AG09309 (cell line): ENCODE data around the gene CARMIL3.
"Not testable (repeated sequence)": the region's sequence is repeated elsewhere in the genome, so short reads cannot be mapped to it uniquely, and the experiment has no call there.

ENCODE experiments used
- DNase-seq: peaks from one replicate; pipeline ENCODE4 v3.0.0-alpha.2; 2010; ENCODE audit warnings: low read depth
- H3K4me3 ChIP-seq: 2 replicates; pipeline ENCODE4 v1.5.1; 2011; ENCODE audit warnings: mild to moderate bottlenecking, low read depth, low read length, moderate library complexity; ENCODE audit not compliant: control insufficient read depth
- TF ChIP-seq, protein P1 (sequence below): IDR thresholded peaks from 2 replicates; pipeline ENCODE4 v1.5.1; 2011; ENCODE audit warnings: mild to moderate bottlenecking, low read depth, low read length, inconsistent platforms; ENCODE audit not compliant: insufficient read depth, control insufficient read depth; ENCODE audit errors: missing control alignments

Gene CARMIL3, protein sequence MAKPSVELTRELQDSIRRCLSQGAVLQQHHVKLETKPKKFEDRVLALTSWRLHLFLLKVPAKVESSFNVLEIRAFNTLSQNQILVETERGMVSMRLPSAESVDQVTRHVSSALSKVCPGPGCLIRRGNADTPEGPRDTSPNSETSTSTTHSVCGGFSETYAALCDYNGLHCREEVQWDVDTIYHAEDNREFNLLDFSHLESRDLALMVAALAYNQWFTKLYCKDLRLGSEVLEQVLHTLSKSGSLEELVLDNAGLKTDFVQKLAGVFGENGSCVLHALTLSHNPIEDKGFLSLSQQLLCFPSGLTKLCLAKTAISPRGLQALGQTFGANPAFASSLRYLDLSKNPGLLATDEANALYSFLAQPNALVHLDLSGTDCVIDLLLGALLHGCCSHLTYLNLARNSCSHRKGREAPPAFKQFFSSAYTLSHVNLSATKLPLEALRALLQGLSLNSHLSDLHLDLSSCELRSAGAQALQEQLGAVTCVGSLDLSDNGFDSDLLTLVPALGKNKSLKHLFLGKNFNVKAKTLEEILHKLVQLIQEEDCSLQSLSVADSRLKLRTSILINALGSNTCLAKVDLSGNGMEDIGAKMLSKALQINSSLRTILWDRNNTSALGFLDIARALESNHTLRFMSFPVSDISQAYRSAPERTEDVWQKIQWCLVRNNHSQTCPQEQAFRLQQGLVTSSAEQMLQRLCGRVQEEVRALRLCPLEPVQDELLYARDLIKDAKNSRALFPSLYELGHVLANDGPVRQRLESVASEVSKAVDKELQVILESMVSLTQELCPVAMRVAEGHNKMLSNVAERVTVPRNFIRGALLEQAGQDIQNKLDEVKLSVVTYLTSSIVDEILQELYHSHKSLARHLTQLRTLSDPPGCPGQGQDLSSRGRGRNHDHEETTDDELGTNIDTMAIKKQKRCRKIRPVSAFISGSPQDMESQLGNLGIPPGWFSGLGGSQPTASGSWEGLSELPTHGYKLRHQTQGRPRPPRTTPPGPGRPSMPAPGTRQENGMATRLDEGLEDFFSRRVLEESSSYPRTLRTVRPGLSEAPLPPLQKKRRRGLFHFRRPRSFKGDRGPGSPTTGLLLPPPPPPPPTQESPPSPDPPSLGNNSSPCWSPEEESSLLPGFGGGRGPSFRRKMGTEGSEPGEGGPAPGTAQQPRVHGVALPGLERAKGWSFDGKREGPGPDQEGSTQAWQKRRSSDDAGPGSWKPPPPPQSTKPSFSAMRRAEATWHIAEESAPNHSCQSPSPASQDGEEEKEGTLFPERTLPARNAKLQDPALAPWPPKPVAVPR (N-terminal part only)

DNA sequence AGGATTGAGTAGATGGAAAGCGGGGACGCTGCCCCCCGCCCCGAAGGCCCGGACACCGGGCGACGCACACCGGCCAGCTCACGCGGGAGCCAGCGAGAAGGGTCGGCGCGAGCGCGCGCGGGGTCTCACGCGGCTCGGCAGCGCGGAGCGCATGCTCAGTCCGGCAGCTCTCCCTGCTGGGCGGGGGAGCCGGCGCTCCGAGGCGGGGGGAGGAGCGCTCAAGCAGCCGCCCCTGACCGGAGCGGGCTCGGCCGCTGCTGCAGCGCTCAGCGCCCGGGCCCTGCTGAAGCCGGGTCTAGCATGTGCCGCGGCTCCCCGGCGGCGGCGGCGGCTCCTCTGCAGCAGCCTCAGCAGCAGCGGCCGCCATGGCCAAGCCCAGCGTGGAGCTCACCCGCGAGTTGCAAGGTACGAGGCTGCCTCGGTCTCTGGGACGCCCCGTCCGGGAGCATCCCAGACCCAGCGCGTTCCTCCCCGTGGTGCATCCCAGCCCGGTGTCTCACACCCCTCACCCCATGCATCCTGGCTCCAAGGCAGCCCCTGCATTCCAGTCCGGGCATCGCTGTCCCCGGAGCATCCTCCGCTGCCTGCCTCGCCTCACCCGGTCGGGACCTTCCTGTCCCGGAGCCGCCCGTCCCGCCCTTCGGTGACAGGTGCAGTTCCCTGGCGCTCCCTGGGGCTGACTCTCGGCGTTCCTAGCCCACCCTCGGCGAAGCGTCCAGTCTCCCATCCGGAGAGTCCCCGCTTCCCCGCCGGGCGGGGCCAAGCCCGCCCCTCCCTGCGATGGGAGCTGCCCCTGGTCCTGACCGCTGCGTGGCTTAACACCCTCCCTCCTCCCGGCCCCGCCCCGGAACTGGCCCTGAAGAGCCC lies at the start of gene CARMIL3:
Gene CARMIL3 (plus strand): TSS at position 221 of the 867 bp plus-strand sequence. CDS start 145 bp downstream, at position 366.
- TF ChIP-seq, protein P1, sequence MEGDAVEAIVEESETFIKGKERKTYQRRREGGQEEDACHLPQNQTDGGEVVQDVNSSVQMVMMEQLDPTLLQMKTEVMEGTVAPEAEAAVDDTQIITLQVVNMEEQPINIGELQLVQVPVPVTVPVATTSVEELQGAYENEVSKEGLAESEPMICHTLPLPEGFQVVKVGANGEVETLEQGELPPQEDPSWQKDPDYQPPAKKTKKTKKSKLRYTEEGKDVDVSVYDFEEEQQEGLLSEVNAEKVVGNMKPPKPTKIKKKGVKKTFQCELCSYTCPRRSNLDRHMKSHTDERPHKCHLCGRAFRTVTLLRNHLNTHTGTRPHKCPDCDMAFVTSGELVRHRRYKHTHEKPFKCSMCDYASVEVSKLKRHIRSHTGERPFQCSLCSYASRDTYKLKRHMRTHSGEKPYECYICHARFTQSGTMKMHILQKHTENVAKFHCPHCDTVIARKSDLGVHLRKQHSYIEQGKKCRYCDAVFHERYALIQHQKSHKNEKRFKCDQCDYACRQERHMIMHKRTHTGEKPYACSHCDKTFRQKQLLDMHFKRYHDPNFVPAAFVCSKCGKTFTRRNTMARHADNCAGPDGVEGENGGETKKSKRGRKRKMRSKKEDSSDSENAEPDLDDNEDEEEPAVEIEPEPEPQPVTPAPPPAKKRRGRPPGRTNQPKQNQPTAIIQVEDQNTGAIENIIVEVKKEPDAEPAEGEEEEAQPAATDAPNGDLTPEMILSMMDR: no peak
- no peak for DNase-seq
- H3K4me3 ChIP-seq: peak within 1 kb of the TSS; percentile 64

DNA sequence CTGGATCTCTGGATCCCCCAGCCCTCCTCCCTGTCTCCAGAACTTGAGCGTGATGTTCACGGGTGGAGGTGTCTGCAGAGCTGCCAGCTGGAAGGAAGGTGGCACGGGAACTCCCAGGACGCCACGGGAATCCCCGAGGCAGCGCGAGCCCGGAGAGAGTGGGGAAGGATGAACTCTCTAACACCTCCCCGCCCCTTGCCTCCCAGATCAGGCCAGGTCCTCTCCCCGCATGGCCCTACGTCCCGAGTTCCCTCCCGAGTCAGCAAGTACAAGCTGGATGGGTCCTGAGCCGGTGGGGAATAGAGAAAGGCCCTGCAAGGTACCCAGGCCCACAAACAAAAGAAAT lies 45.4 kb upstream of the CARMIL3 start:
- H3K4me3 ChIP-seq: peak overlapping the region; percentile 29
- DNase-seq: not testable (repeated sequence)

DNA sequence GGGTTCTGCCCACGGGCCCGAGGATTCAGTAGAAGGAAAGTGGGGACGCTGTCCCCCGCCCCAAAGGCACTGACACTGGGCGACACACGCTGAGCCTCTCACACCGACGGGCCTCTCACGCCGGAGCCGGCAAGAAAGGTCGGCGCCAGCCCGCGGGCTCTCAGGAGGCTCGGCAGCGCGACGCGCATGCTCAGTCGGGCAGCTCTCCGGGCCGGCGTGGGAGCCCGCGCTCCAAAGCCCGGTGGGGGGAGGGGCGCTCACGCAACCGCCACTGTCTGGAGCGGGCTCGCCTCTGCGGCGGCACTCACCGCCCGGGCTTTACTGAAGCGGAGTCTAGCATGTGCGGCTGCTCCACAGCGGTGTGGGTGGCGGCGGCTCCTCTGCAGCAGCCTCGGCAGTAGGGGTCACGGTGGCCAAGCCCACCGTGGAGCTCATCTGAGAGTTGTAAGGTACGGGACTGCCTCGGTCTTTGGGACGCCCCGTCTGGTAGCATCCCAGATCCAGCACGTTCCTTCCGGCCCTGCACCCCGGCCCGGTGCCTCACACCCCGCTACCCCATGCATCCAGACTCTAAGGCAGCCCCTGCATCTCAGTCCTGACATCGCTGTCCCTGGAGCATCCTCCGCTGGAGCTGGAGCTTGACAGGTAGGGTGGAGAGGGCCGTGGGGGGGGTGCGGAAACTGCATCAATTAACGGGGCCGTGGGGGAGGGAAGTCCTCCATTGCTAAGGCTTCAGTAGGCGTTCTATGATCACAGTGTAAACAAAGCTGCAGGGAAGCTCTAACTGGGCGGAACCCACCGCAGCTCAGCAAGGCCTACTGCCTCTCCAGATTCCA lies 44.8 kb upstream of the CARMIL3 start:
- not testable (repeated sequence) for DNase-seq
- peak overlapping the region; percentile 33 for H3K4me3 ChIP-seq

DNA sequence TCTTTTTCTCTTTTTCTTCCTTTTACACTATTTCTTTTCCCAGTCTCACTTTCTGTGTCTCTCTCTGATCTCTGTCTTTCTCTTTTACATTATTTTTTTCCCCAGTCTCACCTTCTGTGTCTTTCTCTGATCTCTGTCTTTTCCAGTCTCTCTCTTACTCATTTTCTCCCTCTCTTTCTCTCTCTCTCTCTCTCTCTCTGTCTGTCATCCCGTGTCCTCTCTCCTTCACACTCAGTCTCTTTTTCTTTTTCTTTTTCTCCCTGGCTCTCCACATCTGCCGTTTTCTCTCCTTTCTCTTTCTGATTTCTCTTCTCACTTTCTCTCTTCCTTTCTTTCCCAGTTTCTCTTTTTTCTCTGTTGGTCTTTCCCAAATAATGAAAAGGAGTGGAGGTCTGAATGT lies 40.8 kb upstream of the CARMIL3 start:
- H3K4me3 ChIP-seq: no peak overlapping the region
- TF ChIP-seq, protein P1: no peak
- DNase-seq: no peak

DNA sequence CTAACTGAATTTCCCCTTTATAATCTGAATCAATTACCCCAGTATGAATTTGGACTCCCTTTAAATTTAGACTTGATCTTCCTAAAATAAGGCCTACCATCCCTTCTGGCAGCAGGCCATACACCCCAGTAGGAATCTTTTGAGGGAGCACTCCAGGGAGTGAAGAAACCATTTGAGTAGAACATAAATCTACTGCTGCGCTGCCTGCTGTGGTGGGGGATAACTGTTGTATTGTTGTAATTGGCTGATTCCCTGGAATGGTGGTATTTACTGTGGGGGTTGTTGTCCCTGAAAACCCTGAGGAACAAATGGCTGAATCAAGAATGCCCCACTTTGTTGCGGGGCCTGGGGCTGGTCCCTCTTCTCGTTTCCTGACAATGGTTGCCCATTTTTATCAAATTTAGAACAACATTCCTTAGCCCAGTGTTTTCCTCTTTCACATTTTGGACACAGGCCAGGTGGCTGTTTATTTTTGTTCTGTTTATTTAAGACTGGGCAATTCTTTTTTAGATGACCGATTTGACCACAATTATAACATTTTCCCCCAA lies 39.0 kb upstream of the CARMIL3 start:
- not testable (repeated sequence) for DNase-seq, H3K4me3 ChIP-seq

DNA sequence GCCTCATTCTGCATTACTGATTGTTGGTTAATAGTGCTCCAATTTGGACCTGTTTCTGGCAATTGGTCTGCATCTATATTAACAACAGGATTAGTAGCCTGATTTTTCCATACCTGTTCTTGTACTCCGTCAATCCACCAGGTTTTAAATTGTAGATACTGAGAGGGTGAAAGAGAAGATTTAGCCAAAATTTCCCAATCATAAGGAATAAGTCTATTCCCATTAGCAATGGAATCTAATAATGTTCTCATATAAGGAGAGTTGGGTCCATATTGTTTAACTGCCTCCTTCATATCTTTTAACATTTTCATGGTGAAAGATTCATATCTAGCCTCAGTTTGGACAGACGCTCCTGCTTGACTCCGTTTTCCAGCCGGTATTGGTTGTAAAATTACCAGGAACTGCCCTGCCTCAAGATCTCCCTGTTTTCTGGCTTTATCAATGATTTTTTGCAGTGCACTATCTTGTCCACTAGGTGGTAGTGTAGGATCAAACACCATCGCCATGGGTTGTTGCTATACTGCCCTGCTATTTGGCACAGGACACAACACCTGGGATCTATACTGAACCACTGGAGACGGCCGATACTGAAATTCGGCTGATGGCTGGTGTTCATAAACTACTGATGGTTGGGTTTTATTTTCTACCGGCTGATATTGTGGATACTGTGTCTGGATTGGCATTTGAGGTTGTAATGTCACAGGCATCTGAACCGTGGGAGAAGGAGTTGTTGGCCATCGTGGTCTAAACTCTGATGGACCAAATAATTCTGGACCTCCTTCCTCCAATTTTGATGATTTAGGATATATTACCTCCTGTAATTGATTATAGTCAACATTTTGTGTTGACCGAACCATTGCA lies 37.9 kb upstream of the CARMIL3 start:
- H3K4me3 ChIP-seq: no peak overlapping the region
- TF ChIP-seq, protein P1: peak; percentile 89
- no peak for DNase-seq

DNA sequence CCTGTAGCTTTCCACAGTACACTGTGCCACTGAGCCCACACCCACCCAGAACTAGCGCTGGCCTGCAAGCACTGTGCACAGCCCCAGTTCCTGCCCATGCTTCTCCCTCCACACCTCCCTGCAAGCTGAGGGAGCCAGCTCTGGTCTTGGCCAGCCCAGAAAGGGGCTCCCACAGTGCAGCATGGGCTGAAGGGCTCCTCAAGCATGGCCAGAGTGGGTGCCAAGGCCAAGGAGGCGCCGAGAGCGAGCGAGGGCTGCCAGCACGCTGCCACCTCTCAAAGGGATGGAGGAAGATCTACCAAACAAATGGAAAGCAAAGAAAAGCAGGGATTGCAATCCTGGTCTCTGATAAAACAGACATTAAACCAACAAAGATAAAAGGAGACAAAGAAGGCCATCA lies 36.1 kb upstream of the CARMIL3 start:
- DNase-seq, H3K4me3 ChIP-seq: not testable (repeated sequence)

DNA sequence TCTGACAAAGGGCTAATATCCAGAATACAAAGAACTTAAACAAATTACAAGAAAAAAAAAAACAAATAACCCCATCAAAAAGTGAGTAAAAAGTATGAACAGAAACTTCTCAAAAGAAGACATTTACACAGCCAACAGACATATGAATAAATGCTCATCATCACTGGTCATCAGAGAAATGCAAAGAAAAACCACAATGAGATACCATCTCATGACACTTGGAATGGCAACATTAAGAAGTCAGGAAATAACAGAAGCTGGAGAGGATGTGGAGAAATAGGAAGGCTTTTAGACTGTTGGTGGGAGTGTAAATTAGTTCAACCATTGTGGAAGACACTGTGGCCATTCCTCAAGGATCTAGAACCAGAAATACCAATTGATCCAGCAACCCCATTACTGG lies 32.8 kb upstream of the CARMIL3 start:
- not testable (repeated sequence) for H3K4me3 ChIP-seq, DNase-seq
